H1 (cell line): ENCODE data around the gene SLC35B2. TPM values are rescaled to one million over a fixed set of nuclear protein-coding genes. Genes with fewer than 3 reads are reported as not detected.

Experiments used
- CHD2 ChIP-seq: IDR thresholded peaks from 2 replicates; pipeline ENCODE4 v1.6.1; 2012; ENCODE audit warnings: low read length, improper control_type of control experiment
- CTBP2 ChIP-seq: IDR thresholded peaks from 2 replicates; pipeline ENCODE4 v1.7.0; 2011; ENCODE audit warnings: borderline replicate concordance, mild to moderate bottlenecking, moderate library complexity, mixed read lengths, low read length; ENCODE audit not compliant: insufficient read depth, insufficient read length
- HDAC6 ChIP-seq: IDR thresholded peaks from one replicate; pipeline ENCODE4 v1.7.1; 2012; ENCODE audit warnings: low read depth, mild to moderate bottlenecking, inconsistent platforms, low read length, moderate library complexity
- NANOG ChIP-seq: IDR thresholded peaks from 2 replicates; pipeline ENCODE4 v1.6.1; 2011; ENCODE audit warnings: low read length, low read depth, mild to moderate bottlenecking, inconsistent platforms; ENCODE audit not compliant: insufficient read depth, poor library complexity, severe bottlenecking
- SUZ12 ChIP-seq: fragments of 200-600 bp; sonication (generic); IDR thresholded peaks from 2 replicates; pipeline ENCODE4 v1.6.1; 2012; ENCODE audit warnings: mild to moderate bottlenecking, inconsistent platforms, low read length, moderate library complexity, mixed read lengths
- TBP ChIP-seq: IDR thresholded peaks from 2 replicates; pipeline ENCODE4 v1.6.1; 2011; ENCODE audit warnings: low read depth, low read length, improper control_type of control experiment
- TEAD4 ChIP-seq: IDR thresholded peaks from 2 replicates; pipeline ENCODE4 v1.6.1; 2012; ENCODE audit warnings: low read depth, low read length, inconsistent platforms, mixed read lengths
- polyA plus RNA-seq, 7 experiments: library from polyadenylated mRNA; depleted of rRNA in 3 of 7; stranded (reverse) in 5 of 7; unstranded in 2 of 7; fragments of >200 nt in 5 of 7; fragments of 200-250 nt in 2 of 7; gene quantifications; 1 replicate in 5 of 7; 2 replicates in 1 of 7; 4 replicates in 1 of 7; pipeline versions ENCODE4 v1.2.1 to v1.2.3, GENCODE V29; 2011 to 2013; ENCODE audit warnings: missing spikeins in 2 of 7, mixed read lengths in 2 of 7
- total RNA-seq: library from RNA; stranded (reverse); fragmentation: NEBNext Ultra II Directional; extraction: Animal tissue kit (Norgen Biotek cat#: 25700); gene quantifications from 2 replicates; pipeline ENCODE4 v1.2.1, GENCODE V29; 2021
- TF ChIP-seq, protein P1 (sequence below): IDR thresholded peaks from 2 replicates; pipeline ENCODE4 v1.6.1; 2012; ENCODE audit warnings: inconsistent platforms

SLC35B2 gene
- total and polyA plus RNA-seq, 2 of the 8 experiments (the other 6 are each of a cell fraction or from before 2014, with no cell fraction given): 29.5 to 65.0 TPM

- TF ChIP-seq, protein P1, sequence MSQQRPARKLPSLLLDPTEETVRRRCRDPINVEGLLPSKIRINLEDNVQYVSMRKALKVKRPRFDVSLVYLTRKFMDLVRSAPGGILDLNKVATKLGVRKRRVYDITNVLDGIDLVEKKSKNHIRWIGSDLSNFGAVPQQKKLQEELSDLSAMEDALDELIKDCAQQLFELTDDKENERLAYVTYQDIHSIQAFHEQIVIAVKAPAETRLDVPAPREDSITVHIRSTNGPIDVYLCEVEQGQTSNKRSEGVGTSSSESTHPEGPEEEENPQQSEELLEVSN: no peak
- TF ChIP-seq CTBP2: no peak
- no peak for TF ChIP-seq HDAC6
- no peak for TF ChIP-seq SUZ12
- no peak for TF ChIP-seq CHD2
- TF ChIP-seq TEAD4: no peak
- no peak for TF ChIP-seq NANOG
- no peak for TF ChIP-seq TBP
Measured at GRCh38 chr6:44248579-44248978, 8.7 kb downstream of the SLC35B2 start (continued).
